Measurements from ENCODE around the gene TTC28.
"Not testable (repeated sequence)": the region's sequence is repeated elsewhere in the genome, so short reads cannot be mapped to it uniquely, and the experiment has no call there.

The TTC28 gene

GRCh38 chr22:28074526-28074925 lies 605.1 kb downstream of the TTC28 start:
- no peak for DNase-seq

GRCh38 chr22:28072066-28072465 lies 607.6 kb downstream of the TTC28 start:
- no peak for DNase-seq

- DNase-seq, result no peak
Measured at GRCh38 chr22:28068826-28069225, 610.8 kb downstream of the TTC28 start.

- DNase-seq, result no peak
Measured at GRCh38 chr22:28064920-28065319, 614.7 kb downstream of the TTC28 start.

GRCh38 chr22:28063656-28064055 lies 616.0 kb downstream of the TTC28 start:
- DNase-seq, result no peak

- DNase-seq, result not testable (repeated sequence)
Measured at GRCh38 chr22:28060594-28060993, 619.0 kb downstream of the TTC28 start.

GRCh38 chr22:28058036-28058435 lies 621.6 kb downstream of the TTC28 start:
- no peak for DNase-seq

- no peak for DNase-seq
Measured at GRCh38 chr22:28054819-28055208, 624.8 kb downstream of the TTC28 start.

GRCh38 chr22:28053896-28054818 lies 625.5 kb downstream of the TTC28 start:
- no peak for DNase-seq

GRCh38 chr22:28052825-28053269 lies 626.8 kb downstream of the TTC28 start:
- no peak for DNase-seq

GRCh38 chr22:28051787-28052356 lies 627.8 kb downstream of the TTC28 start:
- peak; percentile 18 for DNase-seq

GRCh38 chr22:28051091-28051786 lies 628.4 kb downstream of the TTC28 start:
- DNase-seq, result no peak

- no peak for DNase-seq
Measured at GRCh38 chr22:28048529-28048928, 631.1 kb downstream of the TTC28 start.

GRCh38 chr22:28047740-28048139 lies 631.9 kb downstream of the TTC28 start:
- DNase-seq, result no peak

GRCh38 chr22:28046100-28046499 lies 633.5 kb downstream of the TTC28 start:
- no peak for DNase-seq

GRCh38 chr22:28044546-28045173 lies 635.0 kb downstream of the TTC28 start:
- no peak for DNase-seq

GRCh38 chr22:28043266-28043665 lies 636.4 kb downstream of the TTC28 start:
- DNase-seq, result no peak

GRCh38 chr22:28034760-28035401 lies 644.8 kb downstream of the TTC28 start:
- DNase-seq, result no peak

GRCh38 chr22:28034145-28034759 lies 645.4 kb downstream of the TTC28 start:
- DNase-seq, result no peak

GRCh38 chr22:28032861-28033260 lies 646.8 kb downstream of the TTC28 start:
- DNase-seq, result no peak

GRCh38 chr22:28031383-28031922 lies 648.2 kb downstream of the TTC28 start:
- no peak for DNase-seq

- no peak for DNase-seq
Measured at GRCh38 chr22:28030473-28030872, 649.2 kb downstream of the TTC28 start.

Measured in NCI-H1048 (cell line).